ENCODE measurements around the gene WDR44.
"Not testable (repeated sequence)": the region's sequence is repeated elsewhere in the genome, so short reads cannot be mapped to it uniquely, and the experiment has no call there.

The WDR44 gene

DNA sequence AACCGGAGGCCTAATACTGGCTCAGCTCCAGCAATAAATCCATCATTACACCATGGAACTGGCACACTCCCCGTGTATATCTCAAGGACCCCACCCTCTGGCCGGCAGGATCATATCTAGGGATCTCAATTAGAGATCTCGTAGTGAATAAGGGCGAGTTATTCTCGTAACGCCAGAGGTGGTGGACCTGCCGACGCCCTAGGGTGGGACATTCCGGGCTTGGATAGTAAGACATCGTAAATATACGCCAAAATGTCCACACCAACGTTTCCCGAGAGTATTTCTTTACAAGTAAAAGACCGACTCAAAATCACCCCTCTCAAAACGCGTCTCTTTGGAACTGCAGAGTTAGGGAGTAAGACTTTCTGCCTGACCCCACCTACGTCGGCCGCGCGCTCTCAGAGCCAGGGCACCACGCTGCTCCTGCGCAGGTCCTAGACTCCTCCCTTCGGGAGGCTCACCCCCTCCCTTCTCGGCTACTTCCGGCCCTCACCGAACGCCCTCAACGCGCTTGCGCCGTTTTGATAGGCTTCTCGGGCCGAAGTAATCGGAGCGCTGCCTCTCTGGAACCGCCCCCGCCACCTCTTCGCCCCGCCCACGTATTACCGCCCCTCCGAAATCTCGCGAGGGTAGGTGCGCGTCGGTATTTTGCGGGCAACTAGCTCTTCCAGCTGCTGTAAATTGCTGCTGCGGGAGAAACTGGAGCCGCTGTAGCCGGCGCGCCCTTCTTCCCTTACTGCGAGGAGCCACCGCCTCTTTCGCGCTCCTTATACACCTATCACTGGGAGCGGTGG, at the start of gene WDR44:
Gene WDR44, plus strand, starts transcription at position 643 of the 794 bp plus-strand sequence. CDS start 398 bp downstream, outside the sequence.
- Histone ChIP-seq H3K27ac (ENCODE audit: low read length) (no peak within 1 kb of the TSS), H3K9me3 (ENCODE audit: control insufficient read depth, insufficient read depth, low read length) (no peaks in the 10 kb centered on the region)
- no CpG with 5 or more reads among the region's 60 CpGs for WGBS (ENCODE audit: insufficient coverage, insufficient read length)

GRCh38 chrX:118305827-118306226, 40.1 kb upstream of the WDR44 start:
- not testable (repeated sequence) for H3K27ac ChIP-seq (ENCODE audit: low read length); H3K9me3 ChIP-seq (ENCODE audit: control insufficient read depth, insufficient read depth, low read length); H3K4me1 ChIP-seq (ENCODE audit: control insufficient read depth, insufficient read depth, low read length); DNase-seq (ENCODE audit: low read depth, low spot score); H3K4me3 ChIP-seq (ENCODE audit: low read length); H3K27me3 ChIP-seq (ENCODE audit: control insufficient read depth, insufficient read depth, low read length); H3K36me3 ChIP-seq (ENCODE audit: control insufficient read depth, insufficient read depth, low read length)
- no CpG with 5 or more reads among the region's 2 CpGs for WGBS (ENCODE audit: insufficient coverage, insufficient read length)

More for the DNA sequence above, at the start of gene WDR44:
- Histone ChIP-seq H3K4me1 (ENCODE audit: control insufficient read depth, insufficient read depth, low read length) (no peaks in the 10 kb centered on the region), H3K36me3 (ENCODE audit: control insufficient read depth, insufficient read depth, low read length) (no peaks in the 10 kb centered on the region), H3K27me3 (ENCODE audit: control insufficient read depth, insufficient read depth, low read length) (no peaks in the 10 kb centered on the region), H3K4me3 (ENCODE audit: low read length) (peak within 1 kb of the TSS; percentile 65; the same call in 1 of the 2 replicates)
- DNase-seq (ENCODE audit: low read depth, low spot score) = peak; percentile 76

DNA sequence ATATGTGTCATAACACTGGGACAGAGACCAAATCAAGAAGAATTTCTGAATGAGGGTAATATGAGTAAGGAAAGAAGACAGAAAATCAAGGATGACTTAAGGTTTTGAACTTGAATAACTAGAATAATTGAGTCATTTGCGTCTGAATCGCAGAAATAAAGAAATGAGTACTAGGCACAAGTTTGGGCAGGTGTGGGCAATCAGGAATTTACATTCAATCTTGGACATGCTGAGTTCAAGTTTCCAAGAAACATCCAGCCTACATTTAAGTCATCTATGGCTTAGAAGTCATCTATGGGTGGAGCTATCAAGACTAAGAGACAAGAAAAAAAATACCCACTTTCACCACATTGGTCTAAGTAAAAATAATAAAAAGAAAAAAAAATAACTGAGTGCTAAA, 30.4 kb upstream of the WDR44 start:
- no CpG with 5 or more reads among the region's 2 CpGs for WGBS (ENCODE audit: insufficient coverage, insufficient read length)
- no peaks in the 10 kb centered on the region for H3K36me3 ChIP-seq (ENCODE audit: control insufficient read depth, insufficient read depth, low read length)

DNA sequence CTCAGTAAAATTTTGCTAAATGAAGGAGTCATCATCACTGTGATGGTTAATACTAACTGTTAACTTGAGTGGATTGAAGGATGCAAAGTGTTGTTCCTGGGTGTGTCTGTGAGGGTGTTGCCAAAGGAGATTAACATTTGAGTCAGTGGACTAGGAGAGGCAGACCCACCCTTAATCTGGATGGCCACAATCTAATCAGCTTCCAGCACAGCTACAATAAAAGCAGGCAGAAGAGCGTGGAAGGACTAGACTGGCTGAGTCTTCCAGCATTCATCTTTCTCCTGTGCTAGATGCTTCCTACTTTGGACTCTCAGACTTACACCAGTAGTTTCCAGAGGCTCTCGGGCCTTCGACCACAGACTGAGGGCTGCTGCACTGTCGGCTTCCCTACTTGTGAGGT, 21.3 kb upstream of the WDR44 start:
- WGBS (ENCODE audit: insufficient coverage, insufficient read length) = no CpG with 5 or more reads among the region's 4 CpGs
- Histone ChIP-seq H3K4me3 (ENCODE audit: low read length) (no peak overlapping the region), H3K27ac (ENCODE audit: low read length) (no peak overlapping the region)

More for the DNA sequence above, 30.4 kb upstream of the WDR44 start:
- H3K4me1 ChIP-seq (ENCODE audit: control insufficient read depth, insufficient read depth, low read length) = no peaks in the 10 kb centered on the region
- no peak for DNase-seq (ENCODE audit: low read depth, low spot score)
- no peak overlapping the region for H3K27ac ChIP-seq (ENCODE audit: low read length)
- no peaks in the 10 kb centered on the region for H3K9me3 ChIP-seq (ENCODE audit: control insufficient read depth, insufficient read depth, low read length)
- no peak overlapping the region for H3K4me3 ChIP-seq (ENCODE audit: low read length)
- H3K27me3 ChIP-seq (ENCODE audit: control insufficient read depth, insufficient read depth, low read length) = no peaks in the 10 kb centered on the region

GRCh38 chrX:118325453-118325852, 20.5 kb upstream of the WDR44 start:
- H3K36me3 ChIP-seq (ENCODE audit: control insufficient read depth, insufficient read depth, low read length) = no peaks in the 10 kb centered on the region
- no peak for DNase-seq (ENCODE audit: low read depth, low spot score)
- WGBS (ENCODE audit: insufficient coverage, insufficient read length) = no CpG with 5 or more reads among the region's 2 CpGs

More for the DNA sequence above, 21.3 kb upstream of the WDR44 start:
- Histone ChIP-seq H3K4me1 (ENCODE audit: control insufficient read depth, insufficient read depth, low read length) (no peaks in the 10 kb centered on the region), H3K27me3 (ENCODE audit: control insufficient read depth, insufficient read depth, low read length) (no peaks in the 10 kb centered on the region), H3K36me3 (ENCODE audit: control insufficient read depth, insufficient read depth, low read length) (no peaks in the 10 kb centered on the region), H3K9me3 (ENCODE audit: control insufficient read depth, insufficient read depth, low read length) (no peaks in the 10 kb centered on the region)
- DNase-seq (ENCODE audit: low read depth, low spot score) = no peak

DNA sequence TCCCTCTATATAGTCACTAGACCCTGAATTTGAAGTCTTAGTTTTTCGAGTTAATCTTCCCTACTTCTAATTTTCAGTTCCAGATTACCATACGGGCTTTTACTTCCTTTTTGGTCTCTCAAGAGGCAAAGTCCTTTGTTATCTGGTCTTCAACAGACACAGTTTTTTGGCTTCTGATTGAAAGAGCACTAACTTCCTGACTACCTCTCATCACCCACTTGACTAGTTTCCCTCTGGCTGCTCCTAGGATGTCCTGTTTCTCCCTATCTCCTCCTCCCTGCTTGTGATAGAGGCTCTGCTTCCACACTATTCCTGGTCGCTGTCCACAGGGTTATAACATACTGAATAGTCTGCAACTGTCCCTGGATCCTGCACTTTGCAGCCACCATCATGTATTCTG, 16.7 kb upstream of the WDR44 start:
- DNase-seq (ENCODE audit: low read depth, low spot score) = no peak

More at GRCh38 chrX:118325453-118325852, 20.5 kb upstream of the WDR44 start:
- H3K27me3 ChIP-seq (ENCODE audit: control insufficient read depth, insufficient read depth, low read length) = no peaks in the 10 kb centered on the region
- no peaks in the 10 kb centered on the region for H3K9me3 ChIP-seq (ENCODE audit: control insufficient read depth, insufficient read depth, low read length)
- H3K4me3 ChIP-seq (ENCODE audit: low read length) = no peak overlapping the region
- no peaks in the 10 kb centered on the region for H3K4me1 ChIP-seq (ENCODE audit: control insufficient read depth, insufficient read depth, low read length)
- H3K27ac ChIP-seq (ENCODE audit: low read length) = no peak overlapping the region

DNA sequence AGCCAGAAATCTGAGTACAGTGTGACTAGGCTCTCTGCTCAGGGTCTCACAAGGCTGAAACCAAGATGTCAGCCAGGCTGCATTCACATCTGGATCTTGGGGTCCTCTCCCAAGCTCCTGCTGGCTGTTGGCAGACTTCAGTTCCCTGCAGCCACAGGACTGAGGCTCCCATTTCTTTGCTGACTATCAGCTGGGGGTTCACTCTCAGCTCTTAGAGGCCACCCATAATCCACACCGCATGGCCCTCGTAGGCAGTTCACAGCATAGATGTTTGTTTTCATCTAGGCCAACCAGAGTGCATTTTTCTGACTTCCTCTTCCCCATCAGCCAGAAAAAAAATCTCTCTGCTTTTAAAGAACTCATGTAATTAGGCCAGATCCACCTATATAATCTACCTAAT, 8.2 kb upstream of the WDR44 start:
- H3K27ac ChIP-seq (ENCODE audit: low read length) = no peak overlapping the region
- H3K4me1 ChIP-seq (ENCODE audit: control insufficient read depth, insufficient read depth, low read length) = no peaks in the 10 kb centered on the region
- DNase-seq (ENCODE audit: low read depth, low spot score) = no peak
- no CpG with 5 or more reads among the region's 2 CpGs for WGBS (ENCODE audit: insufficient coverage, insufficient read length)
- H3K36me3 ChIP-seq (ENCODE audit: control insufficient read depth, insufficient read depth, low read length) = no peaks in the 10 kb centered on the region
- no peaks in the 10 kb centered on the region for H3K27me3 ChIP-seq (ENCODE audit: control insufficient read depth, insufficient read depth, low read length)
- no peaks in the 10 kb centered on the region for H3K9me3 ChIP-seq (ENCODE audit: control insufficient read depth, insufficient read depth, low read length)
- H3K4me3 ChIP-seq (ENCODE audit: low read length) = no peak overlapping the region

More for the DNA sequence above, 16.7 kb upstream of the WDR44 start:
- Histone ChIP-seq H3K4me3 (ENCODE audit: low read length) (no peak overlapping the region), H3K36me3 (ENCODE audit: control insufficient read depth, insufficient read depth, low read length) (no peaks in the 10 kb centered on the region), H3K9me3 (ENCODE audit: control insufficient read depth, insufficient read depth, low read length) (no peaks in the 10 kb centered on the region), H3K4me1 (ENCODE audit: control insufficient read depth, insufficient read depth, low read length) (no peaks in the 10 kb centered on the region), H3K27ac (ENCODE audit: low read length) (no peak overlapping the region), H3K27me3 (ENCODE audit: control insufficient read depth, insufficient read depth, low read length) (no peaks in the 10 kb centered on the region)
- no CpG with 5 or more reads among the region's 3 CpGs for WGBS (ENCODE audit: insufficient coverage, insufficient read length)

- Histone ChIP-seq H3K4me3 (ENCODE audit: low read length) (no peak overlapping the region), H3K27ac (ENCODE audit: low read length) (no peak overlapping the region), H3K4me1 (ENCODE audit: control insufficient read depth, insufficient read depth, low read length) (no peaks in the 10 kb centered on the region), H3K27me3 (ENCODE audit: control insufficient read depth, insufficient read depth, low read length) (no peaks in the 10 kb centered on the region), H3K36me3 (ENCODE audit: control insufficient read depth, insufficient read depth, low read length) (no peaks in the 10 kb centered on the region), H3K9me3 (ENCODE audit: control insufficient read depth, insufficient read depth, low read length) (no peaks in the 10 kb centered on the region)
- DNase-seq (ENCODE audit: low read depth, low spot score) = no peak
Measured at GRCh38 chrX:118338930-118339329, 7.0 kb upstream of the WDR44 start.

GRCh38 chrX:118345045-118345463, 852 bp upstream of the WDR44 start:
- no peak overlapping the region for H3K27ac ChIP-seq (ENCODE audit: low read length)

GRCh38 chrX:118346258-118347094, 570 bp downstream of the WDR44 start:
- Histone ChIP-seq H3K4me1 (ENCODE audit: control insufficient read depth, insufficient read depth, low read length) (no peaks in the 10 kb centered on the region), H3K9me3 (ENCODE audit: control insufficient read depth, insufficient read depth, low read length) (no peaks in the 10 kb centered on the region), H3K36me3 (ENCODE audit: control insufficient read depth, insufficient read depth, low read length) (no peaks in the 10 kb centered on the region), H3K27me3 (ENCODE audit: control insufficient read depth, insufficient read depth, low read length) (no peaks in the 10 kb centered on the region), H3K27ac (ENCODE audit: low read length) (no peak overlapping the region), H3K4me3 (ENCODE audit: low read length) (peak overlapping the region; percentile 65; the same call in 1 of the 2 replicates)
- DNase-seq (ENCODE audit: low read depth, low spot score) = no peak
- no CpG with 5 or more reads among the region's 51 CpGs for WGBS (ENCODE audit: insufficient coverage, insufficient read length)

More at GRCh38 chrX:118345045-118345463, 852 bp upstream of the WDR44 start:
- Histone ChIP-seq H3K36me3 (ENCODE audit: control insufficient read depth, insufficient read depth, low read length) (no peaks in the 10 kb centered on the region), H3K9me3 (ENCODE audit: control insufficient read depth, insufficient read depth, low read length) (no peaks in the 10 kb centered on the region), H3K4me3 (ENCODE audit: low read length) (peak overlapping the region; percentile 21; the same call in 1 of the 2 replicates), H3K4me1 (ENCODE audit: control insufficient read depth, insufficient read depth, low read length) (no peaks in the 10 kb centered on the region), H3K27me3 (ENCODE audit: control insufficient read depth, insufficient read depth, low read length) (no peaks in the 10 kb centered on the region)
- WGBS (ENCODE audit: insufficient coverage, insufficient read length) = no CpG with 5 or more reads among the region's 9 CpGs
- DNase-seq (ENCODE audit: low read depth, low spot score) = no peak
